Lower leg skin (tissue), 4 donors: Measurements from ENCODE around the gene MYOF. TPM values are rescaled to one million over a fixed set of nuclear protein-coding genes. Genes with fewer than 3 reads are reported as not detected.

Experiments
- DNase-seq, 2 donors: peaks; one replicate each; pipeline ENCODE4 v3.0.0-alpha.2; 2019; ENCODE audit warnings: low spot score in 2 of 2
- H3K4me3 ChIP-seq: fragments of 200-600 bp; sonication (generic); 2 replicates; pipeline ENCODE4 v1.5.1; 2017; ENCODE audit warnings: mild to moderate bottlenecking, low read depth; ENCODE audit not compliant: poor library complexity, severe bottlenecking
- CTCF ChIP-seq, 3 donors: fragments of 450-650 bp; IDR thresholded peaks; one replicate each; pipeline ENCODE4 v1.5.1; 2016; ENCODE audit warnings: antibody characterized with exemption in 3 of 3, mild to moderate bottlenecking in 3 of 3, moderate library complexity in 2 of 3
- POLR2A ChIP-seq, 2 donors: fragments of 450-650 bp; IDR thresholded peaks; one replicate each; pipeline ENCODE4 v1.6.1; 2016 to 2017; ENCODE audit warnings: antibody characterized with exemption in 2 of 2, mild to moderate bottlenecking in 1 of 2, moderate library complexity in 1 of 2
- WGBS, 2 donors: methylation state at CpG; one replicate each; pipeline ENCODE4 v1.1.5; 2018; 5-methylcytosine and 5-hydroxymethylcytosine counted together
- intact Hi-C: fragments of 100-400 bp; cut with DNase I; formaldehyde crosslinking; loops from one replicate; pipeline ENCODE4 v1.15.0; 2023; ENCODE audit warnings: low total_unique reads
- total RNA-seq, 4 donors: library from RNA; depleted of rRNA; stranded (reverse); fragments of >200 nt; gene quantifications; one replicate each; pipeline ENCODE4 v1.1.0, GENCODE V29; 2016

MYOF gene
- total RNA-seq, 4 donors from 2014 or later, result 65.5 to 129 (median 90.3) TPM

DNA sequence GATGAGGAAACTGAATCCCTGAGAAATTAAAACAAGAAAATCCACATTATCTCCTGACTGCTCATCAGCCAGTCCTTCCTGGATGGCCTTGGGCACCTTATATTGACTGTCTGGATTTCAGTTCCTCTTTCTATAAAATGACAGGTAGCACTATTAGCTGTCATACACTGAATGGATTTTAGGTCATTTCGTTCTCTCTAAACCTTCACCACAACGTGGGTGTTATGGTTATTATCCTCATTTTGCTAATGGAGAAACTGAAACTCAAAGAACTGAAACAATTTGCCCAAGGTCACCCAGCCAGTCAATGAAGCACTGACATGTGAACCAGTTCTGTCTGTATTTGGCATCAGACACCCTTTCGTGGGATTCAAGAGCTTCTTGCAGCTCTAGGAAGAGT lies 214.6 kb downstream of the MYOF start:
- 52 to 56% methylated on average over 3 of the region's 3 CpGs for WGBS, 2 donors
- intact Hi-C loops, result no loop called here
- H3K4me3 ChIP-seq, result no peak overlapping the region
- TF ChIP-seq CTCF (IDR thresholded peaks at IDR 0.05) (no peak), POLR2A (IDR thresholded peaks at IDR 0.05) (no peak)
- DNase-seq, result no peak

DNA sequence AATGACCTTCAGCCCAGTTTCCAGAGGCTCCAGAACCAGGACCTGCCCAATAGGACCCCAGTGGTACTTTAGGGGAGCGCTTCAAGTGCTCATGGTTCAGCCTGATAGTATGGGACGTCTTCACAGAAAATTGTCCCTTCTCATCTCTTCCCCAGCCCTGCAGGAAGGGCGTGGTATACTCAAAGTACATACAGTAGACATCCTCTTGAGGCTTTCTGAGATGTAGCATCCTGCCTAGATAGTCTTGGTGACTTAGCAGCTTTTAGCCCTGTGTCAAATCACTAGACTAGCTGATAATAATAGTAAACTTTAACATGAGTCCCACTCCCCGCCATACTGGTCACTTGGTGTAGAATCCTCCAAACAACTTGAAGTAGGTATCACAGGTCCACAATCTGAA lies 215.3 kb downstream of the MYOF start:
- TF ChIP-seq POLR2A (IDR thresholded peaks at IDR 0.05), result no peak
- no peak for TF ChIP-seq CTCF (IDR thresholded peaks at IDR 0.05)
- WGBS, 2 donors, result 81 to 89% methylated on average over 4 of the region's 4 CpGs
- no peak for DNase-seq
- H3K4me3 ChIP-seq, result no peak overlapping the region
- intact Hi-C loops, result no loop called here

GRCh38 chr10:93261961-93262610 lies 220.0 kb downstream of the MYOF start:
- DNase-seq, result no peak
- intact Hi-C loops, result no loop called here
- H3K4me3 ChIP-seq, result no peak overlapping the region
- WGBS, 2 donors, result 76 to 86% methylated on average over 4 of the region's 4 CpGs
- TF ChIP-seq POLR2A (IDR thresholded peaks at IDR 0.05) (no peak), CTCF (IDR thresholded peaks at IDR 0.05) (no peak)

- no peak overlapping the region for H3K4me3 ChIP-seq
- intact Hi-C loops, result no loop called here
- TF ChIP-seq POLR2A (IDR thresholded peaks at IDR 0.05) (no peak), CTCF (IDR thresholded peaks at IDR 0.05) (no peak)
- DNase-seq, result no peak
- 69 to 87% methylated on average over 1 of the region's 1 CpG for WGBS, 2 donors
Observed at GRCh38 chr10:93261089-93261488, 221.0 kb downstream of the MYOF start.

GRCh38 chr10:93259126-93259525 lies 223.0 kb downstream of the MYOF start:
- 82 to 86% methylated on average over 5 of the region's 5 CpGs for WGBS, 2 donors
- H3K4me3 ChIP-seq, result no peak overlapping the region
- no peak for TF ChIP-seq POLR2A (IDR thresholded peaks at IDR 0.05)
- no peak for TF ChIP-seq CTCF (IDR thresholded peaks at IDR 0.05)
- intact Hi-C loops, result no loop called here
- DNase-seq, result no peak

Other genes starting within 250 kb of the MYOF start
- 1 to 10 TPM in 3 of 4 donors, under 1 TPM in 1; 0.29 to 3.3 (median 1.7) TPM for gene CEP55, start 14.3 kb upstream of the MYOF start, total RNA-seq
- gene FFAR4, start 84.3 kb upstream of the MYOF start, total RNA-seq, result 1 to 10 TPM in 1 of 4 donors, under 1 TPM in 3; 0.34 to 6.1 (median 0.81) TPM
- gene RBP4, start 118.9 kb upstream of the MYOF start, total RNA-seq, result 10 to 100 TPM in 2 of 4 donors, 1 to 10 TPM in 2; 1.7 to 17.5 (median 11.5) TPM
- gene PDE6C, start 130.2 kb upstream of the MYOF start, total RNA-seq, result not detected
- 10 to 100 TPM in 2 of 4 donors, 1 to 10 TPM in 2; 6.8 to 25.0 (median 11.5) TPM for gene FRA10AC1, start 220.3 kb upstream of the MYOF start, total RNA-seq